ENCODE results near the gene SLC35A4.

DNA sequence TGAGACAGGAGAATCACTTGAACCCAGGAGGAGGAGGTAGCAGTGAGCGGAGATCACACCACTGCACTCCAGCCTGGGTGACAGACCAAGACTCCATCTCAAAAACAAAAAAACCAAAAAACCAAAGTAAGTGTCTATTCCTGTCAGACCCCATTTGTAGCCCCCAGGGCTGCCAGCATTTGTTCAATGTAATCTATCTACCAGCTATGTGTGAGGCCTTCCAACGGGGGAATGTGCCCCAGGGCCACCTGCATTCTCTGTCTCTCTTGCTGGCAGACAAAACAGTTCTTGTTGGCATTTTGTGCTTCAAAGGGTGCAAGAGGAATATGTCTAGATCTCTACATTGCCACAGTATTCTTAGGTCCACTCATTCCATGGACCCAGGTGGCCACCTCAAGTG lies 34.2 kb downstream of the SLC35A4 start:
- TF ChIP-seq, protein P1, sequence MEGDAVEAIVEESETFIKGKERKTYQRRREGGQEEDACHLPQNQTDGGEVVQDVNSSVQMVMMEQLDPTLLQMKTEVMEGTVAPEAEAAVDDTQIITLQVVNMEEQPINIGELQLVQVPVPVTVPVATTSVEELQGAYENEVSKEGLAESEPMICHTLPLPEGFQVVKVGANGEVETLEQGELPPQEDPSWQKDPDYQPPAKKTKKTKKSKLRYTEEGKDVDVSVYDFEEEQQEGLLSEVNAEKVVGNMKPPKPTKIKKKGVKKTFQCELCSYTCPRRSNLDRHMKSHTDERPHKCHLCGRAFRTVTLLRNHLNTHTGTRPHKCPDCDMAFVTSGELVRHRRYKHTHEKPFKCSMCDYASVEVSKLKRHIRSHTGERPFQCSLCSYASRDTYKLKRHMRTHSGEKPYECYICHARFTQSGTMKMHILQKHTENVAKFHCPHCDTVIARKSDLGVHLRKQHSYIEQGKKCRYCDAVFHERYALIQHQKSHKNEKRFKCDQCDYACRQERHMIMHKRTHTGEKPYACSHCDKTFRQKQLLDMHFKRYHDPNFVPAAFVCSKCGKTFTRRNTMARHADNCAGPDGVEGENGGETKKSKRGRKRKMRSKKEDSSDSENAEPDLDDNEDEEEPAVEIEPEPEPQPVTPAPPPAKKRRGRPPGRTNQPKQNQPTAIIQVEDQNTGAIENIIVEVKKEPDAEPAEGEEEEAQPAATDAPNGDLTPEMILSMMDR (IDR thresholded peaks at IDR 0.05 in 8 of 11, conservative IDR thresholded peaks at IDR 0.05 in 3 of 11): no peak
- no peak for TF ChIP-seq POLR2AphosphoS5 (IDR thresholded peaks at IDR 0.05)
- TF ChIP-seq POLR2A (IDR thresholded peaks at IDR 0.05): no peak
